Subcutaneous adipose tissue (tissue), 4 donors: ENCODE results near the gene USP49. TPM values are rescaled to one million over a fixed set of nuclear protein-coding genes. Genes with fewer than 3 reads are reported as not detected.

Source experiments
- total RNA-seq, 4 donors: library from RNA; depleted of rRNA; stranded (reverse); fragments of >200 nt; gene quantifications; one replicate each; pipeline ENCODE4 v1.1.0, GENCODE V29; 2016
- TF ChIP-seq, protein P1 (sequence below): fragments of 450-650 bp; IDR thresholded peaks from one replicate; pipeline ENCODE4 v1.5.1; 2016; ENCODE audit warnings: low read depth, mild to moderate bottlenecking, control low read depth, antibody characterized with exemption, moderate library complexity

The USP49 gene
- total RNA-seq, 4 donors from 2014 or later: 4.1 to 7.8 (median 5.7) TPM

DNA sequence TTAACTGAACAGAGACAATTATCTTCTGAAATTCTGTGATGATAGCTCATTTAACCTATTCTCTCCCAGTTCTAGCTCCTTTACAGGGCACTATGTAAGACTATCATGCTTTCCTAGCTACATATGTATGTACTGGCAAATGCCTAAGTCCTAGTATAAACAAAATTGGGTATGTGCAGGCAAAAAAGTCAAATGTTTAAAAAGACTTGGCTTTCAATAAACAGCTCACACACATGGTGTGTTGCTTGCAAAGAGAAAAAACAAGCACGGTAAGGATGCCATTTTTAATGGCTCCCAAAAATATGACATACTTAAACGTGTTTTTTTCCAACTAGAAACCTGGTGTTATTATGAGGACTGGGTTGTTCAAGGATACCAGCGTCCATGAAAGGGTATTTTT, 62.9 kb downstream of the USP49 start:
- TF ChIP-seq, protein P1, sequence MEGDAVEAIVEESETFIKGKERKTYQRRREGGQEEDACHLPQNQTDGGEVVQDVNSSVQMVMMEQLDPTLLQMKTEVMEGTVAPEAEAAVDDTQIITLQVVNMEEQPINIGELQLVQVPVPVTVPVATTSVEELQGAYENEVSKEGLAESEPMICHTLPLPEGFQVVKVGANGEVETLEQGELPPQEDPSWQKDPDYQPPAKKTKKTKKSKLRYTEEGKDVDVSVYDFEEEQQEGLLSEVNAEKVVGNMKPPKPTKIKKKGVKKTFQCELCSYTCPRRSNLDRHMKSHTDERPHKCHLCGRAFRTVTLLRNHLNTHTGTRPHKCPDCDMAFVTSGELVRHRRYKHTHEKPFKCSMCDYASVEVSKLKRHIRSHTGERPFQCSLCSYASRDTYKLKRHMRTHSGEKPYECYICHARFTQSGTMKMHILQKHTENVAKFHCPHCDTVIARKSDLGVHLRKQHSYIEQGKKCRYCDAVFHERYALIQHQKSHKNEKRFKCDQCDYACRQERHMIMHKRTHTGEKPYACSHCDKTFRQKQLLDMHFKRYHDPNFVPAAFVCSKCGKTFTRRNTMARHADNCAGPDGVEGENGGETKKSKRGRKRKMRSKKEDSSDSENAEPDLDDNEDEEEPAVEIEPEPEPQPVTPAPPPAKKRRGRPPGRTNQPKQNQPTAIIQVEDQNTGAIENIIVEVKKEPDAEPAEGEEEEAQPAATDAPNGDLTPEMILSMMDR: no peak

DNA sequence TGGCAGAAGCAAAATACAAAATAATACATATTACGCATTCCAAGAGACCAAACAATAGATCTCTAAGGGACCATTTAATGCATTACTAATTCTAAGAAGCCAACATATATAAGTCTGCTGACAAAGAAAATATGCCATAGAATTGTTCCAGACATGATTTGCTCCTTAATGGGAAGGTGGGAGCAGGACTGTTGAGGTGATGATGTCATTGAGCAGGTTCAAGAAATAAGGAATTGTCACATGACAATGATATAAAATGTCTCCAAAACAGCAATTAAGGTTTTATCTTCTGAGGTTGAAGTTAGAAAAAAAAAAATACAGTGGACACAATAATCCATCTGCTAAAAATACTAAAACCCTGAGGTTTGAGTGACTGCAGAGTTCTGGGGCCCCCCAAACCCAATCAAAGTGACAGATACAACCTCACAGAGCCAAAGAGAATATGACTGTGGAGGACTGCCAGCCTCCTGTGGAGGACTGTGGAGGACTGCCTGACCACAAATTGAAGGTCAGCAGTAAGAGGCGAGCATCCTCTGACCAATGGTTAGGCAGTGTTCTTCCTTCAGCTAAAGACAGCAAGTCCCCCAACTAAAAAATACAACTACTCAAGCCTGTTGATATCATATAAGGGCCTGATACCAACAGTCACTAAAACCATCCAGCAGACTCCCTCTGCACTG, 68.7 kb downstream of the USP49 start:
- TF ChIP-seq, protein P1: no peak

DNA sequence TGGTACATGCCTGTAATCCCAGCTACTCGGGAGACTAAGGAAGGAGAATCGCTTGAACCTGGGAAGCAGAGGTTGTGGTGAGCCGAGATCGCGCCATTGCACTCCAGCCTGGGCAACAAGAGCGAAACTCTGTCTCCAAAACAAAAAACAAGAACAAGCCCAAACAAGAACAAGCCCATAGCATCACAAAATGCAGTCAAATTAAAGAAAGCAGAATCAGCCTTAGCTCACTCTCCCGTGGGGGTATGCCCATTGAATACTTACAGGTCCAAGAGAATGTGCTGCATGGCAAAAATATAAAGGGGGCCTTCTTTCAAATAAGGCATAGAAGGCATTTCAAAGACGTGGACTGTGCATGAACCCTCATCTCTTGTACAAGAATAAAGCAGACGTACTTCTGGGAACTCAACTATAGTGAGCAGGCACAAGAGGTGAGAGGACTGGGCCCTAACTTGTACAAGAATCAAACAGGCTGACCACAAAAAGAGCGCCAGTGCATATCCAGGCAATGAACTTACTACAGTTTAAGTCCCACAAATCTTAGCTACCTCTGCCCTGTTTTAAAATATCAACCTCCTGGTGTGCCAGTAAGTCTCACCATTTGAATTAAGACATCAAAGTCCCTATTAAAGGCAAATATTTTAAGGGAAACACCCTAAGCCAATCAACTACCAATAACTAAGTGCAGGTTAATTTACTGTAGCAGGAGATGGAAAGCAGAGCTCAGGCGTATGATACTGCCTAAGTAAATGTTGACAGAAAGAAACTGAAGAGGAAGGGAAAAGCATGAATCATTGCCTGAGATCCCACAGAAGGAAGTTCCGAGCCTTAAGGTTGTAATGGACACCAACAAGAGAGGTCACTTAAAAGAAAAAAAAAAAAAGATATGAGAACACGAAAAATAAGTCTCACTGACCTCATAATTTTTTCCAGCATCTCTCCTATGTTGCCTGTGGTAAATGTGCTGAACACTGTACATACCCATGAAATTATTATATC, 70.3 kb downstream of the USP49 start:
- TF ChIP-seq, protein P1: no peak

DNA sequence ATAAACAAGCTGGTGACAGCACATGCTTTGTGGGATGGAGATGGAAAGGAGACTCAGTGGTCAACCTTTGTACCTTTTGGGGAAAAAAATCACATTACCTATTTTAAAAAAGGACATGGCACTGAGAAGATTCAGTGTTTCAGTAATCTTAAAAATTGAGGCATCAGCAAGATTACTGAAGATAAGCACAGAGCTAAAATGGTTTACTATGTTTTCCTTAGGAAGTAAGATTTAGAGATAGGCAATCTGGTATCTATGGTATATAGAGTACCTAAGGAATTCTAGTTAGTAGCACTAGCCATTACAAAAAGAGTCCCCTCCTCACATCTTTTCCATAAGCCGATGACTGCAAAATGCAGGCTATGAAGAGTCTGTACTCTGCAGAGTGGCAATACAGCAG, 72.0 kb downstream of the USP49 start:
- TF ChIP-seq, protein P1: no peak

DNA sequence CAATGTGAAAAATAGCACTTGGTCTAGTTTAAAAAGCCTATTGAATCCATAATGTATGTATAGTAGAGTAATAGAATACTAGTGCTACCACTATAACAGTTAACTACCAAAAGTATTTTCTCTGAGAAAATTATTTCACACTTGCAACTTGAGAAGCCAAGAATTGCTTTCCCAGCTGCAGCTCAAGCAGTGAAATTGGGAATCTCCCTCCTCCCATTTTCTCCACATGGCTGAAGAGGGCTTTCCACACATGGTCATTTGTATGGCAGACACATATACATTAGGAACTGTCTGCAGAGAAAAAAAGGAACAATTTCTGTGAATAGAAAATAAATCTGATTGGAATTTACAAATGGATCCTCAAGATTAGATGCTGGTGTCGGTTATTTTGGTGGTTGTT, 73.2 kb downstream of the USP49 start:
- TF ChIP-seq, protein P1: no peak

DNA sequence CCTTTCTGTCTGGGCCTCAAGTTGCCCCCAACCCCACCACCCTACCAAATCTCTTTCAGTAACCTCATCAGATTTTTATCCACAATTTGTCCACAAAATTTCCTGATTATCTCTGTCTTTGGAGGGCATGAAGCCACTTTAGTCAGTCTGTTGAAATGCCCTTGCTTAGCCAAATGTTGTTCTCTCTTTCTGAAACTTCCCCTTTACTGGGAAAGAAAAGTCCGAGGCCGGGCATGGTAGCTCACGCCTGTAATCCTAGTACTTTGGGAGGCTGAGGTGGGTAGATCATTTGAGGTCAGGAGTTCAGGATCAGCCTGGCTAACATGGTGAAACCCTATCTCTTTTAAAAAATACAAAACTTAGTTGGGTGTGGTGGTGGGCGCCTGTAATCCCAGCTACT, 73.9 kb downstream of the USP49 start:
- TF ChIP-seq, protein P1: no peak
